ENCODE results near the gene PHLDB2. TPM values are rescaled to one million over a fixed set of nuclear protein-coding genes. Genes with fewer than 3 reads are reported as not detected.

The PHLDB2 gene
- total RNA-seq, 1 experiment from 2014 or later: 30.7 TPM

DNA sequence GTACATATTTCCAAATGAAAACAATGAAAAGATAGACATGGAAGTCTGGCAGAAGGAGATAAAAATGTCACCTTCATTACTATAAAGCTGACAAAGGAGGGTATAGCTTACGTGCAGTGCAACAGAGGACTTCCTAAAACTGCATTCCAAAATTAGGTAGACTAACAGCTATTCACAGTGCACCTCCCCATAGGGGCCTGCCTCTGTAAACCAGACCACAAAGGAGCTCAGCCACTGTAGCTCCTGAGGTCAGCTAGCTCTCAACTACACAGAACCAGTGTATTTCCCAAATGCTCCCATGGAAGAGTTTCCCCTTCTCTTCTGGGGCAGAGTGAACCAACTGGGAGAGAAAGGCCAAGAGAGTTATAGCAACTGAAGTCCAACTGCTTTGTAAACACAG lies 31.2 kb upstream of the PHLDB2 start:
- Mint-ChIP-seq H3K9me3 (ENCODE audit: low read depth, unreplicated experiment) (no peaks in the 10 kb centered on the region), H3K36me3 (ENCODE audit: insufficient read depth, unreplicated experiment) (no peaks in the 10 kb centered on the region), H3K4me3 (ENCODE audit: low read depth, unreplicated experiment) (no peak overlapping the region), H3K4me1 (ENCODE audit: low read depth, unreplicated experiment) (peaks cover 9% of the 10 kb centered on the region), H3K27me3 (ENCODE audit: unreplicated experiment) (no peaks in the 10 kb centered on the region), H3K27ac (ENCODE audit: unreplicated experiment) (no peak overlapping the region)
- TF ChIP-seq, protein P1, sequence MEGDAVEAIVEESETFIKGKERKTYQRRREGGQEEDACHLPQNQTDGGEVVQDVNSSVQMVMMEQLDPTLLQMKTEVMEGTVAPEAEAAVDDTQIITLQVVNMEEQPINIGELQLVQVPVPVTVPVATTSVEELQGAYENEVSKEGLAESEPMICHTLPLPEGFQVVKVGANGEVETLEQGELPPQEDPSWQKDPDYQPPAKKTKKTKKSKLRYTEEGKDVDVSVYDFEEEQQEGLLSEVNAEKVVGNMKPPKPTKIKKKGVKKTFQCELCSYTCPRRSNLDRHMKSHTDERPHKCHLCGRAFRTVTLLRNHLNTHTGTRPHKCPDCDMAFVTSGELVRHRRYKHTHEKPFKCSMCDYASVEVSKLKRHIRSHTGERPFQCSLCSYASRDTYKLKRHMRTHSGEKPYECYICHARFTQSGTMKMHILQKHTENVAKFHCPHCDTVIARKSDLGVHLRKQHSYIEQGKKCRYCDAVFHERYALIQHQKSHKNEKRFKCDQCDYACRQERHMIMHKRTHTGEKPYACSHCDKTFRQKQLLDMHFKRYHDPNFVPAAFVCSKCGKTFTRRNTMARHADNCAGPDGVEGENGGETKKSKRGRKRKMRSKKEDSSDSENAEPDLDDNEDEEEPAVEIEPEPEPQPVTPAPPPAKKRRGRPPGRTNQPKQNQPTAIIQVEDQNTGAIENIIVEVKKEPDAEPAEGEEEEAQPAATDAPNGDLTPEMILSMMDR (IDR thresholded peaks at IDR 0.05; ENCODE audit: unreplicated experiment): no peak
- intact Hi-C loops (cut with micrococcal nuclease; ENCODE audit: unreplicated experiment): no loop called here
- CTCF ChIA-PET: interaction anchor here (1.0 kb wide), 1 partner anchor 95 kb away, joined by 7 read pairs; no protein-coding TSS in a partner anchor
- no TSS peak for BruUV-seq (replicated peaks)
- DNase-seq: no peak

DNA sequence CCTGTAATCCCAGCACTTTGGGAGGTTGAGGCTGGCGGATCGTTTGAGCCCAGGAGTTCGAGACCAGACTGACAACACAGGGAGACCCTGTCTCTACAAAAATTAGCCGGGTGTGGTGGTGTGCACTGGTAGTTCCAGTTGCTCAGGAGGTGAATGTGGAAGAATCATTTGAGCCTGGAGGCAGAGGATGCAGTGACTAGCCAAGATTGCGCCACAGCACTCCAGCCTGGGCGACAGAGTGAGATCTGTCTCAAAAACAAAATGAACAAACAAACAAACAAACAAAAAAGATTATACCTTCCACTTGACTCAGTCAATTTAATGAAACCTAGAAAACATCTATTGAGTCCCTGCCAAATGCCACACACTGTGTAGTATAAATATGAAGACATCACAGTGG lies 30.5 kb upstream of the PHLDB2 start:
- CTCF ChIA-PET: no interaction called here
- H3K4me3 Mint-ChIP-seq (ENCODE audit: low read depth, unreplicated experiment): no peak overlapping the region
- H3K27me3 Mint-ChIP-seq (ENCODE audit: unreplicated experiment): no peaks in the 10 kb centered on the region
- no TSS peak for BruUV-seq (replicated peaks)
- no peak overlapping the region for H3K27ac Mint-ChIP-seq (ENCODE audit: unreplicated experiment)
- DNase-seq: no peak
- intact Hi-C loops (cut with micrococcal nuclease; ENCODE audit: unreplicated experiment): no loop called here
- TF ChIP-seq, protein P1 (IDR thresholded peaks at IDR 0.05; ENCODE audit: unreplicated experiment): no peak
- H3K36me3 Mint-ChIP-seq (ENCODE audit: insufficient read depth, unreplicated experiment): no peaks in the 10 kb centered on the region
- H3K9me3 Mint-ChIP-seq (ENCODE audit: low read depth, unreplicated experiment): no peaks in the 10 kb centered on the region
- peaks cover 9% of the 10 kb centered on the region for H3K4me1 Mint-ChIP-seq (ENCODE audit: low read depth, unreplicated experiment)

DNA sequence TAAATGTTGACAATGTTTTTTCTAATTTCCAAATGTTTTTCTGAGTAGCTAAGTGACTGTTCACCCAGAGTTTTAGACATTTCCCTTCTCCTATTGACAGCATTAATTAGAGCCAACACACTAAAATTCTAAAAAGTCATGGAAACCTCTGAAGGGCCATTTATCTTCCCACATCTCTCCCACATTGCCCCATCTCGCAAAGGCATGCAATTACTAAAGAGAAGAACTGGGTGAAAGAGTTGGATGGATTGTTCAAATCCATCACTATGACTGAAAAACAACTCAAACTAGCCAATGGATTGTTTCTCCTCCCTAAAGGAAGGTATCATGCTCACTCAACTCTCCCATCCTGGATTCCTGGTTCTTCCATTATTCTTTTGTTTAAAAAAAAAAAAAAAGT lies 30.0 kb upstream of the PHLDB2 start:
- Mint-ChIP-seq H3K27me3 (ENCODE audit: unreplicated experiment) (no peaks in the 10 kb centered on the region), H3K4me1 (ENCODE audit: low read depth, unreplicated experiment) (peaks cover 9% of the 10 kb centered on the region), H3K36me3 (ENCODE audit: insufficient read depth, unreplicated experiment) (no peaks in the 10 kb centered on the region), H3K4me3 (ENCODE audit: low read depth, unreplicated experiment) (no peak overlapping the region), H3K9me3 (ENCODE audit: low read depth, unreplicated experiment) (no peaks in the 10 kb centered on the region), H3K27ac (ENCODE audit: unreplicated experiment) (no peak overlapping the region)
- no peak for DNase-seq
- CTCF ChIA-PET: no interaction called here
- intact Hi-C loops (cut with micrococcal nuclease; ENCODE audit: unreplicated experiment): no loop called here
- TF ChIP-seq, protein P1 (IDR thresholded peaks at IDR 0.05; ENCODE audit: unreplicated experiment): no peak
- no TSS peak for BruUV-seq (replicated peaks)

- no TSS peak for BruUV-seq (replicated peaks)
- intact Hi-C loops (cut with micrococcal nuclease; ENCODE audit: unreplicated experiment): no loop called here
- H3K27ac Mint-ChIP-seq (ENCODE audit: unreplicated experiment): no peak overlapping the region
- CTCF ChIA-PET: no interaction called here
- peaks cover 4% of the 10 kb centered on the region for H3K4me1 Mint-ChIP-seq (ENCODE audit: low read depth, unreplicated experiment)
- TF ChIP-seq, protein P1 (IDR thresholded peaks at IDR 0.05; ENCODE audit: unreplicated experiment): no peak
- no peak for DNase-seq
- H3K9me3 Mint-ChIP-seq (ENCODE audit: low read depth, unreplicated experiment): no peaks in the 10 kb centered on the region
- H3K4me3 Mint-ChIP-seq (ENCODE audit: low read depth, unreplicated experiment): no peak overlapping the region
- no peaks in the 10 kb centered on the region for H3K36me3 Mint-ChIP-seq (ENCODE audit: insufficient read depth, unreplicated experiment)
- no peaks in the 10 kb centered on the region for H3K27me3 Mint-ChIP-seq (ENCODE audit: unreplicated experiment)
These were observed 27.2 kb upstream of the PHLDB2 start for GRCh38 chr3:111831840-111832239.

Measured in Calu3 (cell line).